ENCODE results near the gene UCK2.

UCK2 gene

GRCh38 chr1:165917166-165917565 is 89.8 kb downstream of the UCK2 start:
- H3K27ac ChIP-seq (ENCODE audit: low read depth, low read length): no peak overlapping the region
- no peak overlapping the region for H3K4me3 ChIP-seq (ENCODE audit: low read depth, low read length)
- H3K4me1 ChIP-seq (ENCODE audit: control insufficient read depth, insufficient read depth, low read length): no peaks in the 10 kb centered on the region
- no peaks in the 10 kb centered on the region for H3K27me3 ChIP-seq (ENCODE audit: control insufficient read depth, insufficient read depth, low read length)
- H3K36me3 ChIP-seq (ENCODE audit: control insufficient read depth, insufficient read depth, low read length): no peaks in the 10 kb centered on the region
- no peaks in the 10 kb centered on the region for H3K9me3 ChIP-seq (ENCODE audit: control insufficient read depth, insufficient read depth, low read length)
- no peak overlapping the region for H3K9ac ChIP-seq (ENCODE audit: low read depth, low read length)

- no peak overlapping the region for H3K4me3 ChIP-seq (ENCODE audit: low read depth, low read length)
- no peak overlapping the region for H3K9ac ChIP-seq (ENCODE audit: low read depth, low read length)
- no peak overlapping the region for H3K27ac ChIP-seq (ENCODE audit: low read depth, low read length)
- H3K27me3 ChIP-seq (ENCODE audit: control insufficient read depth, insufficient read depth, low read length): no peaks in the 10 kb centered on the region
- no peaks in the 10 kb centered on the region for H3K9me3 ChIP-seq (ENCODE audit: control insufficient read depth, insufficient read depth, low read length)
- H3K4me1 ChIP-seq (ENCODE audit: control insufficient read depth, insufficient read depth, low read length): no peaks in the 10 kb centered on the region
- H3K36me3 ChIP-seq (ENCODE audit: control insufficient read depth, insufficient read depth, low read length): no peaks in the 10 kb centered on the region
These were observed 96.7 kb downstream of the UCK2 start for GRCh38 chr1:165924117-165924516.

GRCh38 chr1:165925498-165926079 is 98.2 kb downstream of the UCK2 start:
- Histone ChIP-seq H3K27me3 (ENCODE audit: control insufficient read depth, insufficient read depth, low read length) (no peaks in the 10 kb centered on the region), H3K4me1 (ENCODE audit: control insufficient read depth, insufficient read depth, low read length) (no peaks in the 10 kb centered on the region), H3K9me3 (ENCODE audit: control insufficient read depth, insufficient read depth, low read length) (no peaks in the 10 kb centered on the region)

GRCh38 chr1:165927169-165927568 is 99.8 kb downstream of the UCK2 start:
- Histone ChIP-seq H3K27me3 (ENCODE audit: control insufficient read depth, insufficient read depth, low read length) (no peaks in the 10 kb centered on the region), H3K9ac (ENCODE audit: low read depth, low read length) (no peak overlapping the region), H3K4me1 (ENCODE audit: control insufficient read depth, insufficient read depth, low read length) (no peaks in the 10 kb centered on the region), H3K36me3 (ENCODE audit: control insufficient read depth, insufficient read depth, low read length) (no peaks in the 10 kb centered on the region), H3K4me3 (ENCODE audit: low read depth, low read length) (no peak overlapping the region), H3K9me3 (ENCODE audit: control insufficient read depth, insufficient read depth, low read length) (no peaks in the 10 kb centered on the region), H3K27ac (ENCODE audit: low read depth, low read length) (no peak overlapping the region)

More at GRCh38 chr1:165925498-165926079, 98.2 kb downstream of the UCK2 start:
- Histone ChIP-seq H3K36me3 (ENCODE audit: control insufficient read depth, insufficient read depth, low read length) (no peaks in the 10 kb centered on the region), H3K4me3 (ENCODE audit: low read depth, low read length) (no peak overlapping the region), H3K27ac (ENCODE audit: low read depth, low read length) (no peak overlapping the region), H3K9ac (ENCODE audit: low read depth, low read length) (no peak overlapping the region)

- Histone ChIP-seq H3K27me3 (ENCODE audit: control insufficient read depth, insufficient read depth, low read length) (no peaks in the 10 kb centered on the region), H3K9me3 (ENCODE audit: control insufficient read depth, insufficient read depth, low read length) (no peaks in the 10 kb centered on the region), H3K4me1 (ENCODE audit: control insufficient read depth, insufficient read depth, low read length) (peaks cover 3% of the 10 kb centered on the region), H3K36me3 (ENCODE audit: control insufficient read depth, insufficient read depth, low read length) (no peaks in the 10 kb centered on the region), H3K4me3 (ENCODE audit: low read depth, low read length) (no peak overlapping the region), H3K9ac (ENCODE audit: low read depth, low read length) (no peak overlapping the region), H3K27ac (ENCODE audit: low read depth, low read length) (no peak overlapping the region)
These were observed 100.8 kb downstream of the UCK2 start for GRCh38 chr1:165928075-165928731.

- Histone ChIP-seq H3K27me3 (ENCODE audit: control insufficient read depth, insufficient read depth, low read length) (no peaks in the 10 kb centered on the region; the same call in 1 of the 2 replicates), H3K9me3 (ENCODE audit: control insufficient read depth, insufficient read depth, low read length) (no peaks in the 10 kb centered on the region), H3K4me3 (ENCODE audit: low read depth, low read length) (no peak overlapping the region), H3K4me1 (ENCODE audit: control insufficient read depth, insufficient read depth, low read length) (peaks cover 17% of the 10 kb centered on the region), H3K36me3 (ENCODE audit: control insufficient read depth, insufficient read depth, low read length) (no peaks in the 10 kb centered on the region), H3K27ac (ENCODE audit: low read depth, low read length) (no peak overlapping the region), H3K9ac (ENCODE audit: low read depth, low read length) (no peak overlapping the region)
These were observed 103.5 kb downstream of the UCK2 start for GRCh38 chr1:165930961-165931360.

GRCh38 chr1:165933446-165934170 is 106.2 kb downstream of the UCK2 start:
- H3K4me3 ChIP-seq (ENCODE audit: low read depth, low read length): no peak overlapping the region
- H3K9me3 ChIP-seq (ENCODE audit: control insufficient read depth, insufficient read depth, low read length): no peaks in the 10 kb centered on the region
- no peaks in the 10 kb centered on the region for H3K36me3 ChIP-seq (ENCODE audit: control insufficient read depth, insufficient read depth, low read length)
- peaks cover 17% of the 10 kb centered on the region for H3K4me1 ChIP-seq (ENCODE audit: control insufficient read depth, insufficient read depth, low read length)
- no peak overlapping the region for H3K27ac ChIP-seq (ENCODE audit: low read depth, low read length)
- H3K9ac ChIP-seq (ENCODE audit: low read depth, low read length): no peak overlapping the region
- H3K27me3 ChIP-seq (ENCODE audit: control insufficient read depth, insufficient read depth, low read length): no peaks in the 10 kb centered on the region; the same call in 1 of the 2 replicates

GRCh38 chr1:165936542-165936941 is 109.1 kb downstream of the UCK2 start:
- Histone ChIP-seq H3K9ac (ENCODE audit: low read depth, low read length) (no peak overlapping the region), H3K27ac (ENCODE audit: low read depth, low read length) (no peak overlapping the region), H3K4me1 (ENCODE audit: control insufficient read depth, insufficient read depth, low read length) (peaks cover 17% of the 10 kb centered on the region), H3K4me3 (ENCODE audit: low read depth, low read length) (no peak overlapping the region), H3K27me3 (ENCODE audit: control insufficient read depth, insufficient read depth, low read length) (no peaks in the 10 kb centered on the region; the same call in 1 of the 2 replicates), H3K36me3 (ENCODE audit: control insufficient read depth, insufficient read depth, low read length) (no peaks in the 10 kb centered on the region), H3K9me3 (ENCODE audit: control insufficient read depth, insufficient read depth, low read length) (no peaks in the 10 kb centered on the region)

GRCh38 chr1:165937829-165938228 is 110.4 kb downstream of the UCK2 start:
- Histone ChIP-seq H3K36me3 (ENCODE audit: control insufficient read depth, insufficient read depth, low read length) (no peaks in the 10 kb centered on the region), H3K27me3 (ENCODE audit: control insufficient read depth, insufficient read depth, low read length) (no peaks in the 10 kb centered on the region; the same call in 1 of the 2 replicates), H3K27ac (ENCODE audit: low read depth, low read length) (no peak overlapping the region), H3K4me1 (ENCODE audit: control insufficient read depth, insufficient read depth, low read length) (peaks cover 17% of the 10 kb centered on the region), H3K9me3 (ENCODE audit: control insufficient read depth, insufficient read depth, low read length) (no peaks in the 10 kb centered on the region), H3K9ac (ENCODE audit: low read depth, low read length) (no peak overlapping the region), H3K4me3 (ENCODE audit: low read depth, low read length) (no peak overlapping the region)

GRCh38 chr1:165938844-165939243 is 111.4 kb downstream of the UCK2 start:
- H3K36me3 ChIP-seq (ENCODE audit: control insufficient read depth, insufficient read depth, low read length): no peaks in the 10 kb centered on the region
- H3K9me3 ChIP-seq (ENCODE audit: control insufficient read depth, insufficient read depth, low read length): no peaks in the 10 kb centered on the region
- H3K4me1 ChIP-seq (ENCODE audit: control insufficient read depth, insufficient read depth, low read length): peaks cover 14% of the 10 kb centered on the region
- H3K27me3 ChIP-seq (ENCODE audit: control insufficient read depth, insufficient read depth, low read length): no peaks in the 10 kb centered on the region; the same call in 1 of the 2 replicates
- no peak overlapping the region for H3K27ac ChIP-seq (ENCODE audit: low read depth, low read length)
- no peak overlapping the region for H3K9ac ChIP-seq (ENCODE audit: low read depth, low read length)
- no peak overlapping the region for H3K4me3 ChIP-seq (ENCODE audit: low read depth, low read length)

- H3K9ac ChIP-seq (ENCODE audit: low read depth, low read length): no peak overlapping the region
- peaks cover 10% of the 10 kb centered on the region; the same call in 1 of the 2 replicates for H3K4me1 ChIP-seq (ENCODE audit: control insufficient read depth, insufficient read depth, low read length)
- no peak overlapping the region for H3K4me3 ChIP-seq (ENCODE audit: low read depth, low read length)
- peak overlapping the region; percentile 46 for H3K27ac ChIP-seq (ENCODE audit: low read depth, low read length)
- no peaks in the 10 kb centered on the region for H3K9me3 ChIP-seq (ENCODE audit: control insufficient read depth, insufficient read depth, low read length)
- no peaks in the 10 kb centered on the region for H3K36me3 ChIP-seq (ENCODE audit: control insufficient read depth, insufficient read depth, low read length)
- no peaks in the 10 kb centered on the region; the same call in 1 of the 2 replicates for H3K27me3 ChIP-seq (ENCODE audit: control insufficient read depth, insufficient read depth, low read length)
These were observed 114.1 kb downstream of the UCK2 start for GRCh38 chr1:165941531-165941930.

Measured in HUES48 (cell line).